ENCODE data around the gene COX19.
"Not testable (repeated sequence)": the region's sequence is repeated elsewhere in the genome, so short reads cannot be mapped to it uniquely, and the experiment has no call there.

COX19 gene

GRCh38 chr7:944744-945143, 30.6 kb downstream of the COX19 start:
- DNase-seq (ENCODE audit: low spot score) = no peak

GRCh38 chr7:943793-944192, 31.6 kb downstream of the COX19 start:
- DNase-seq (ENCODE audit: low spot score) = not testable (repeated sequence)

DNA sequence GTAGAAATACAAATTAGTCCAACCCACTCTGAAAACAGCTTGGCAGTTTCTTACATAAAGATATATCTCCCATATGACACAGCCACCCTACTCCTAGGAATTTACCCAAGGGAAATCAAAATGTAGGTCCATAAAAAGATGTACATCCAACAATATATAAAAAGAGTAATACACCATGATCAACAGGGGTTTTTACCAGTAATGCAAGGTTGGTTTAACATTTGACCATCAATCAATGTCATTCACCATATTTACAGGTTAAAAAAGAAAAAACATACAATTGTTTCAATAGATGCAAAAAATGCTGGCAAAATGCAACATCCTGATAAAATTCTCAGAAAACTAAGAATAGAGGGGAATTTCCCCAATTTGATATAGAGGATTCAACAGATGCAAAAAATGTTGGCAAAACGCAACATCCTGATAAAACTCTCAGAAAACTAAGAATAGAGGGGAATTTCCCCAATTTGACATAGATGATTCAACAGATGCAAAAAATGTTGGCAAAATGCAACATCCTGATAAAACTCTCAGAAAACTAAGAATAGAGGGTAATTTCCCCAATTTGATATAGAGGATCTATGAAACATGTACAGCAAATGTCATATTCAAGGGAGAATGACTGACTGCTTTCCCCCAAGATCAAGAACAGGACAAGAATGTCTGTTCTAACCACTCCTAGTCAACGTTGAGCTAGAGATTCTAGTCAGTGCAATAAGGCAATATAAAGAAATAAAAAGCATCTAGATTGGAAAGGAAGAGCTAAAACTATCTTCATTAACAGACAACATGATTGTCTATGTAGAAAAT, 34.5 kb downstream of the COX19 start:
- DNase-seq (ENCODE audit: low spot score) = no peak

DNA sequence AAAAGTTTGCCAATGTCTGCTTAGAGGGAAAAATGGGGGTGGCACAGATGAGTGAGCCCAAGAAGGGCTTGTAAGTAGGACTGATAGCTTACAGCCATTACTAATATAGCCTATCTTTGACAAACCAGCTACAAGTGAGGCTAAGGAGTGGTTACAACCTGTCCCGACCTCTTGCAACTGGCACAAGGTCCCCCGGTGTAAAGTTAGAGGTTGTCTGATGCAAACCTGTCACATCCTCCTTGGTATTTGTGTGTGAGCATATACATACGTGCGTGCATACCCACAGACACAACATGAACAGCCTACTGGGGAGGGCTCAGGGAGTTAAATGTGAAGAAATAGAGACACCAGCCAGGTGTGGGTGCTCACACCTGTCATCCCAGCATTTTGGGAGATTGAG, 35.5 kb downstream of the COX19 start:
- DNase-seq (ENCODE audit: low spot score) = no peak

- no peak for DNase-seq (ENCODE audit: low spot score)
These were observed 36.7 kb downstream of the COX19 start for GRCh38 chr7:938546-939185.

DNA sequence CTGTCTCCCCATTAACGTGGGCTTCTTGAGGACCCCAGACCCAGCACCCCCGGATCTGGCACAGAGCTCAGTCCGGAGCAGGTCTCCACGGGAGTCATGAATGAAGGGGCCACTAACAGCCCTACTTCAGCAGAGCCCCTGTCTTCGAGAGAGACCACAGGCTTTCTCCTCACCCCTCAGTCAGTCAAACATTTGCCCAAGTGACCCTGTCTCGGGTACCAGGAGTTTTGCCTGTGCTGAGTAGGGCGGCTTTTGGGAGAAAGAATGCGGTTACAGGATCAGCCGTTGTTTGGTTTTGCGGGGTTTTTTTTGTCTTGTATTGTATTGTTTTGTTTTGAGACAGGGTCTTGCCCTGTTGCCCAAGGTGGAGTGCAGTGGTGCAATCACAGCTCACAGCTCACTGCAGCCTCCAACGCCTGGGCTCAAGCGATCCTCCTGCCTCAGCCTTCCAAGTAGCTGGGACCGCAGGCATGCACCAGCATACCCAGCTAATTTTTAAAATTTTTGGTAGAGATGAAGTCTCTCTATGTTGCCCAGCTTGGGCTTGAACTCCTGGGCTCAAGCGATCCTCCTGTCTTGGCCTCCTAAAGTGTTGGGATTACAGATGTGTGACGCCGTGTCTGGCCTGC, 37.4 kb downstream of the COX19 start:
- no peak for DNase-seq (ENCODE audit: low spot score)

DNA sequence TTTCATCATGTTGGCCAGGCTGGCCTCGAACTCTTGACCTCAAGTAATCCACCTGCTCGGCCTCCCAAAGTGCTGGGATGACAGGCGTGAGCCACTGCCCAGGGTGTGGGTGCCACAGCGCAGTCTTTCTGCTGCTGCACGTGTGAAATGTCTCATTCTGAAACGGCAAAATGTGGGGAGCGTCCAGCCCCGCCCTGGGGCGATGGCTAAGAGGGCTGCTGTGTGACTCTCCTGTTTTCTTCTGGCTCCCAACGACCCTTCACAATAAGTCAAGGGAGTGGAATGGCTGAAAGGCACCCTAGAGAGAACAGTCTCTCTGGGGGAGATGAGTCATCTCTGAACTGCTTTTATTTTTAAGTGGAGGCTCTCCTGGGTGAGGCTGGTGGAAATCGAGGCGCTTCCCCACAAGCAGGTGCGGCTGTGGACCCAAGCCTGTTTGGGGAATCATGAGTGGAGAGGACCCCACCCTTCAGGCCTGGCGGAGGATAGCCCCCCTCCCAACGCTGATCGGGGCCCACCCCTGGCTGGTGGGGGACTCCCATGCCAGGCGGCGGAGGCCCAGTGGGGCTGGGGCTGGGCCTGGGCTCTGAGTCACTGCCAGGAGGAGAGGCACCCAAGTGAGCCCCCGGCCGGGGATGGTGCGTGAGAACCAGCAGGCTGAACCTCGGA, 38.8 kb downstream of the COX19 start:
- DNase-seq (ENCODE audit: low spot score) = peak; percentile 48

DNA sequence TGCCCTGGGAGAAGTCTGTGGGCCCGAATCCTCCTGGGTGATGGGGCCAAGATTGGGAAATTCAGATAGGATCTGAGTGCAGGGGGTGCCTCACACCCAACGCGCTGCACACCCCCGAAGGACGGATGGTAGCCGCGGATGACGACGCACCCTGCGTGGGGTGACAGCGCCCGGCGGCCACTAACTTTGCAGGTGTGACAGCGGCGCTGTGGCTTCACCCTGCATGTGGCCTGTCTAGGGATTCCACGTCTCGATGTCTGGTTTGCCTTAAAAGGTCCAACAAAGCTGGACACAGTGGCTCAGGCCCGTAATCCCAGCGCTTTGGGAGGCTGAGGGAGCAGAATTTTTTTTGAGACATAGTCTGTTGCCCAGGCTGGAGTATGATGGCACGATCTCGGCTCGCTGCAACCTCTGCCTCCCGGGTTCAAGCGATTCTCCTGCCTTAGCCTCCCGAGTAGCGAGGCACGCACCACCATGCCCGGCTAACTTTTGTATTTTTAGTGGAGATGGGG, 39.4 kb downstream of the COX19 start:
- DNase-seq (ENCODE audit: low spot score) = peak; percentile 42

DNA sequence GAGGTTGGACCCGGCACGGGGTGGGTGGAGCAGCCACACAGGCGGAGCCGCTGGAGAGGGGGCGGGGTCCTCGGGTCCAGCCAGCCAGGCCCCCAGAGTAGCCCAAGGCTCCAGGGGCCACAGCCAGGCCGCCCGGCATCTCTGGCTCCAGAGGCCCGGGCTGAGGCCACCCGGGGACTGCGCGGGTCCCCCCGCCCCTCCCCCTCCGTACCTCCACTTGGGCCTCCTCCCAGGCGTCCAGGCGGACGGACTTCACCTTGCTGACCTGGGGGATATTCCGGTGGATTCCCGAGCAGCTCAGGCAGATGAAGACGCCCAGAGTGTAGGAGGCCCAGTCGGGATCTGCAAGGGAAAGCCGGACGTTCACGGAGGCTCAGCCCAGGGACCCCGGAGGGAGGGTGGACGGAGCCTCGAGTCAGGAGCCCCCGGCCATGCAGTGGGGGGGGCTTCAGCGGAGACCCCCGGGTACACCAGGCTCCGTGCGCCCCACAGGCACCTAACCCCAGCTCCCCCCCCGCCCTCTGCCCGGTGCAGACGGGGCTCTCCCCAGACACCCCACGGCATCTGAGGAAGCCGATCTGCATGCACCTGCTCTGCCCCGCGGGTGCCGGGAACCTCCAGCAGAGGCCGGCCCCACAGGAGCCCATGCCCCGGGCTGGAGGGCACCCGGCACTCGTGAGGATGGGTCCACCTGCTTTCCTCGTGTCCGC, 40.0 kb downstream of the COX19 start:
- peak; percentile 71 for DNase-seq (ENCODE audit: low spot score)

- no peak for DNase-seq (ENCODE audit: low spot score)
These were observed 40.7 kb downstream of the COX19 start for GRCh38 chr7:934469-935163.

DNA sequence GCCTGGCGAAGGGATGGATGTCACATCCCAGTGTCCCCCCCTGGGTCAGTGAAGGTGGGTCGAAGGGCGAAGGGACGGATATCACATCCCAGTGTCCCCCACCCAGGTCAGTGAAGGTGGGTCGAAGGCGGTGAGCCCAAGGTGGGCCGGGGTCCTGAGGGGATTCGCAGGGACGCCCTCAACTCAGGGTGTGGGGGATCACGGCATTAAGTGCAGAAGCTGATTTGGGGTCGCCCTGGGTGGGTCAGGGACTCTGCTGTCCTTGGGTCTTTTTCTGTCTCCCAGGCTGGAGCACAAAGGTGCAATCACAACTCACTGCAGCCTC, 42.7 kb downstream of the COX19 start:
- DNase-seq (ENCODE audit: low spot score) = no peak

DNA sequence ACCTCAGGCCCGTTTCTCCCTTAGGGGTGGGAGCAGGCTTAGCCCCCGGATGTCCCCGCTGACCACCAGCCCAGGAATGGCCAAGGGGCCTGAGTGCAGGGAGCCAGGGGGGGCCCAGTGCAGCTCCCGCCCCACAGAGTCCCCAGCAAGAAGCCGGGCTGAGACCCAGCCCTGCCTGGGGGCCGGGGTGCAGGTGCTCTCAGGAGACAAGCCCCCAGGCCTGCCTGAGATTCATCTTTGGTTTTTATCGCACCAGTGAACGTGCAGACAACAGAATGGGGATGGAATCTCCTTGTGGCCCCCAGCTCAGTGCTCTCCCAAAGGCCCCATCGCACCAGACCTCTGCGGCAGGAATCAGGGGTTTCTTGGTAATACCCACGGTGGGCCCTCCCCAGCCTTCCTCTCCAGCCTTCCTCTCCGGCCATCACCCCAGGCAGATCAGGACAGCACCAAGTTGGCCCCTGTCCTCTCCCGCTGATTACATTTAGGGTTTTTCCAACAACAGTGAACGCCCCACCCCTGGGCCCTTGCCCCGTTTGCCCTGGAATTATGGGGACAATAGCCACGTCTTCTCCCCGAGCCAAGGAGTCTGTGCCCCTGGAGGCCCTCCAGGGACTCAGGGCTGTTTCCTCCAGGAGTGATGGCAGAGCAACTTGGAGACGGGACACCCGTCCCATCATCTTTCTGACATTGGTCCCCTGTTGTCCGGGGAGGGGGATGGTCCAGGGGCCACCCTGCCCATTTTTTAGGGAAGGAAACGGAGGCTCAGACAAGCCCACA, 43.3 kb downstream of the COX19 start:
- no peak for DNase-seq (ENCODE audit: low spot score)

DNA sequence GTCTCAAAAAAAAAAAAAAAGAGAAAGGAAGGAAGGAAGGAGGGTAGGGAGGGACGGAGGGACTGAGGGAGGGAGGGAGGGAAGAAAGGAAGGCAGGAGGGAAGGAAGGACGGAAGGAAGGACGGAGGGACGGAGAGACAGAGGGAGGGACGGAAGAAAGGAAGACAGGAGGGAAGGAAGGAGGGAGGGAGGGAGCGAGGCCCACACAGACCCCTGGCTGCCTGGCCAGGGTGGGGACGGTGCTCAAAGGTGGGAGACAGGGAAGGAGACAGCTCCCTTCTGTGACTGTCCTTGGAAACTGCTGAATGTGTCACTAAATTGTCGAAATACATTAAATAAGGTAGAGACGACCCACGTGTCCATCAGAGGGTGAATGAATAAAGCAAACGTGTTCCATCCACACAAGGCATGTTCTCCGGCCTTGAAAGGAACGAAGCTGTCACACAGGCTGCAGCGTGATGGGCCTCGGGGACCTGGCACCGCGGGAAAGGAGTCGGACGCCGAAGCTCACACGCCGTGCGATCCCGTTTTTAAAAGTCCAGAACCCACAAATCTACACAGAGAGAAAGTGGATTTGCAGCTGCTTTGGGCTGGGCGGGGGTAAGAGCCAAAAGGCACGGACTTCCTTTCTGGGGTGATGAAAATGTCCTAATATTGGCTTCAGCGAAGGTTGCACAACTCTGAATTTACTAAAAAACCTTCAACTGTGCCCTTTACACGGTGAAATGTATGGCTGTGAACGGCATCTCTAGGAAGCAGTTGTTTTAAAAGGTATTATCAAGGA, 44.2 kb downstream of the COX19 start:
- DNase-seq (ENCODE audit: low spot score) = no peak

DNA sequence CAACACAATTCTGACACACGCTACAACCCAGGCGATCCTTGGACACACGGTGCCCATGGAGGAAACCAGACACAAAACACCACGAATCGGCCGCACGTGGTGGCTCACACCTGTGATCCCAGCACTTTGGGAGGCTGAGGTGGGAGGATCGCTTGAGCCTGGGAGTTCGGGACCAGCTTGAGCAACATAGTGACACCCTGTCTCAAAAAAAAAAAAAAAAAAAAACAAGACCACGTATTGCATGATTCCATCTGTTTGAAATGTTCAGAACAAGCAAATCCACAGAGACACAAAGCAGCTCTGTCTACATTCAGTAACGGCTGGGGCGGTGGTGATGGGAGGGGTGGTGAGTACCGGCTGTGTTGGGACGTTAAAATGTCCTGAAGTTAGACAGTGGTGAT, 46.0 kb downstream of the COX19 start:
- DNase-seq (ENCODE audit: low spot score) = no peak

- peak; percentile 2 for DNase-seq (ENCODE audit: low spot score)
These were observed 48.2 kb downstream of the COX19 start for GRCh38 chr7:927031-927671.

GRCh38 chr7:926061-927030, 49.0 kb downstream of the COX19 start:
- DNase-seq (ENCODE audit: low spot score) = peak; percentile 4

DNA sequence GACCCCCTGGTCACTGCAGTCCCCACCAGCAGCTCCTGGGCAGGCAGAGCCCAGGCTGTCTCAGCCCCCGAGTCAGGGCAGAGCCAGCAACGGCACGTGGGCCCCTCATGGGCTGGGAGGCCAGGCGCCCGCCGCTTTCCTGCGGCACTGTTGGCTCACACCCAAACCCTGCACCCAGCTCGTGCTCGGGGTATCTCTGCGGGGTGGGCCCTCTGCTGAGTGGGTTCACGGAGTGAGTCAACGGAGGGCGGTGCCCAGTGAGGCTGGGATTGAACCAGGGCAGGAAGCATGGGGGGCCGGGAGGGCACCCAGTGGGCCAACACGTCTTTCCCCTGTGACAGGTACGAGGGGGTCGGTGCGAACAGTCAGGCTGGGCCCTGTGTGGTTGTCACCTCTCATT, 49.7 kb downstream of the COX19 start:
- DNase-seq (ENCODE audit: low spot score) = no peak

Measured in iPS-NIHi11 (cell line).